Sigmoid colon (tissue), 7 donors: ENCODE results near the gene THBS2. TPM values are rescaled to one million over a fixed set of nuclear protein-coding genes. Genes with fewer than 3 reads are reported as not detected.

ENCODE experiments used
- DNase-seq: peaks from one replicate; pipeline ENCODE4 v3.0.0-alpha.2; 2019
- H3K27ac ChIP-seq, 4 donors: fragments of 200-600 bp; sonication (generic); one replicate each; pipeline ENCODE4 v1.5.1; 2016 to 2019; ENCODE audit warnings: mild to moderate bottlenecking in 1 of 4
- H3K27me3 ChIP-seq, 3 donors: fragments of 200-600 bp; sonication (generic); one replicate each; pipeline ENCODE4 v1.5.1; 2019; ENCODE audit warnings: mild to moderate bottlenecking in 1 of 3
- H3K36me3 ChIP-seq, 4 donors: fragments of 200-600 bp; sonication (generic); one replicate each; pipeline ENCODE4 v1.5.1; 2016 to 2019
- H3K4me1 ChIP-seq, 4 donors: fragments of 200-600 bp; sonication (generic); one replicate each; pipeline ENCODE4 v1.5.1; 2017 to 2019
- H3K4me3 ChIP-seq, 4 donors: fragments of 200-600 bp; sonication (generic); one replicate each; pipeline ENCODE4 v1.5.1; 2017 to 2019; ENCODE audit warnings: mild to moderate bottlenecking in 2 of 4, moderate library complexity in 1 of 4
- H3K9me3 ChIP-seq, 4 donors: fragments of 200-600 bp in 3 of 4; sonication (generic) in 3 of 4; one replicate each; pipeline versions ENCODE4 v1.5.1 to v1.6.1; 2013 to 2019
- CTCF ChIP-seq, 4 experiments: fragments of 450-650 bp in 3 of 4; fragments of 200-600 bp in 1 of 4; IDR thresholded peaks; one replicate each; pipeline ENCODE4 v1.5.1; 2016 to 2019; ENCODE audit warnings: antibody characterized with exemption in 4 of 4, mild to moderate bottlenecking in 3 of 4, moderate library complexity in 2 of 4
- EP300 ChIP-seq, 4 donors: sonication (generic); formaldehyde crosslinking; IDR thresholded peaks; one replicate each; pipeline ENCODE4 v1.6.1; 2017; ENCODE audit warnings: antibody characterized with exemption in 4 of 4
- POLR2A ChIP-seq, 2 donors: fragments of 450-650 bp; IDR thresholded peaks; one replicate each; pipeline ENCODE4 v1.6.1; 2016; ENCODE audit warnings: antibody characterized with exemption in 2 of 2, mild to moderate bottlenecking in 2 of 2, moderate library complexity in 2 of 2
- POLR2AphosphoS5 ChIP-seq, 4 donors: sonication (generic); formaldehyde crosslinking; IDR thresholded peaks; one replicate each; pipeline ENCODE4 v1.6.1; 2017; ENCODE audit warnings: antibody characterized with exemption in 4 of 4
- WGBS, 2 donors: extraction: QIAGEN DNeasy Blood & Tissue Kit; methylation state at CpG; one replicate each; pipeline ENCODE4 v1.1.7; 2013; 5-methylcytosine and 5-hydroxymethylcytosine counted together
- intact Hi-C: fragments of 100-400 bp; cut with DNase I; formaldehyde crosslinking; loops from one replicate; pipeline ENCODE4 v1.15.1; 2023
- polyA plus RNA-seq, 3 donors: library from polyadenylated mRNA; stranded (reverse); fragments of 200-250 nt; gene quantifications; one replicate each; pipeline ENCODE4 v1.2.3, GENCODE V29; 2013
- total RNA-seq, 4 donors: library from RNA; depleted of rRNA; stranded (reverse); fragments of >200 nt; gene quantifications; one replicate each; pipeline ENCODE4 v1.1.0, GENCODE V29; 2016
- donor health status: healthy with polysubstance abuse.
- donor health status: Bipolar disorder and iron deficiency.
- donor health status: healthy.

The THBS2 gene
- total and polyA plus RNA-seq, 7 donors = 1.7 to 59.0 (median 37.6) TPM

GRCh38 chr6:169190144-169190584, 63.5 kb downstream of the THBS2 start:
- 72 to 79% methylated on average over 8 of the region's 8 CpGs for WGBS, 2 donors
- Histone ChIP-seq H3K4me3 (no peak overlapping the region), H3K9me3 (no peaks in the 10 kb centered on the region), H3K27ac (peak overlapping the region; percentile 39 to 58 (median 52)), H3K36me3 (no peaks in the 10 kb centered on the region), H3K4me1 (peaks cover 0 to 21% (median 2%) of the 10 kb centered on the region in 4 donors), H3K27me3 (no peaks in the 10 kb centered on the region)
- peak; percentile 89 for DNase-seq
- intact Hi-C loops = no loop called here
- TF ChIP-seq EP300 (IDR thresholded peaks at IDR 0.05) = no peak
- TF ChIP-seq POLR2AphosphoS5 (IDR thresholded peaks at IDR 0.05) = peak; percentile 37 to 61 (median 42)

- 70 to 83% methylated on average over 8 of the region's 8 CpGs for WGBS, 2 donors
- no peaks in the 10 kb centered on the region for H3K36me3 ChIP-seq
- TF ChIP-seq POLR2AphosphoS5 (IDR thresholded peaks at IDR 0.05) (no peak), EP300 (IDR thresholded peaks at IDR 0.05) (no peak), POLR2A (IDR thresholded peaks at IDR 0.05) (no peak), CTCF (IDR thresholded peaks at IDR 0.05) (no peak)
- H3K4me3 ChIP-seq = no peak overlapping the region
- peaks cover 0 to 21% (median 2%) of the 10 kb centered on the region in 4 donors for H3K4me1 ChIP-seq
- H3K27ac ChIP-seq = peak overlapping the region; percentile 39 to 58 (median 50)
- intact Hi-C loops = no loop called here
- no peak for DNase-seq
- H3K27me3 ChIP-seq = no peaks in the 10 kb centered on the region
- H3K9me3 ChIP-seq = no peaks in the 10 kb centered on the region
These were observed 64.0 kb downstream of the THBS2 start for GRCh38 chr6:169189686-169190085.

- peaks cover 0 to 21% (median 2%) of the 10 kb centered on the region in 4 donors for H3K4me1 ChIP-seq
- peak overlapping the region in 2 of 4 donors; percentile 57 to 58 for H3K27ac ChIP-seq
- 78 to 82% methylated on average over 8 of the region's 8 CpGs for WGBS, 2 donors
- intact Hi-C loops = no loop called here
- no peak overlapping the region for H3K4me3 ChIP-seq
- H3K27me3 ChIP-seq = no peaks in the 10 kb centered on the region
- no peak for TF ChIP-seq POLR2AphosphoS5 (IDR thresholded peaks at IDR 0.05)
- no peak for TF ChIP-seq EP300 (IDR thresholded peaks at IDR 0.05)
- TF ChIP-seq POLR2A (IDR thresholded peaks at IDR 0.05) = no peak
- no peak for TF ChIP-seq CTCF (IDR thresholded peaks at IDR 0.05)
- no peak for DNase-seq
- H3K9me3 ChIP-seq = no peaks in the 10 kb centered on the region
- no peaks in the 10 kb centered on the region for H3K36me3 ChIP-seq
These were observed 64.5 kb downstream of the THBS2 start for GRCh38 chr6:169189182-169189581.

GRCh38 chr6:169188475-169188874, 65.2 kb downstream of the THBS2 start:
- H3K27me3 ChIP-seq = no peaks in the 10 kb centered on the region
- no peaks in the 10 kb centered on the region for H3K36me3 ChIP-seq
- 66 to 69% methylated on average over 6 of the region's 6 CpGs for WGBS, 2 donors
- intact Hi-C loops = no loop called here
- H3K4me3 ChIP-seq = no peak overlapping the region
- no peak for DNase-seq
- H3K9me3 ChIP-seq = no peaks in the 10 kb centered on the region
- H3K27ac ChIP-seq = no peak overlapping the region
- TF ChIP-seq POLR2AphosphoS5 (IDR thresholded peaks at IDR 0.05) (no peak), CTCF (IDR thresholded peaks at IDR 0.05) (no peak), POLR2A (IDR thresholded peaks at IDR 0.05) (no peak), EP300 (IDR thresholded peaks at IDR 0.05) (no peak)
- H3K4me1 ChIP-seq = peaks cover 0 to 21% (median 2%) of the 10 kb centered on the region in 4 donors

GRCh38 chr6:169188051-169188470, 65.6 kb downstream of the THBS2 start:
- intact Hi-C loops = no loop called here
- Histone ChIP-seq H3K27me3 (no peaks in the 10 kb centered on the region), H3K4me3 (no peak overlapping the region), H3K36me3 (no peaks in the 10 kb centered on the region), H3K9me3 (no peaks in the 10 kb centered on the region), H3K4me1 (peaks cover 0 to 21% (median 2%) of the 10 kb centered on the region in 4 donors), H3K27ac (peak overlapping the region in 1 of 4 donors; percentile 40)
- WGBS, 2 donors = 61 to 81% methylated on average over 9 of the region's 9 CpGs
- TF ChIP-seq EP300 (IDR thresholded peaks at IDR 0.05) (no peak), POLR2AphosphoS5 (IDR thresholded peaks at IDR 0.05) (no peak), POLR2A (IDR thresholded peaks at IDR 0.05) (no peak), CTCF (IDR thresholded peaks at IDR 0.05) (no peak)
- DNase-seq = no peak
